PC-9 (cell line): ENCODE results near the gene LRIG1.

Experiments used
- EZH2 ChIP-seq: fragments of 200-600 bp; sonication (generic); IDR thresholded peaks from 2 replicates; pipeline ENCODE4 v1.8.0; 2017; ENCODE audit warnings: antibody characterized with exemption, low read depth
- TF ChIP-seq, protein P1 (sequence below): fragments of 200-600 bp; sonication (generic); conservative IDR thresholded peaks from 2 replicates; pipeline ENCODE4 v1.6.1; 2017; ENCODE audit warnings: mixed run types, antibody characterized with exemption, mild to moderate bottlenecking, moderate library complexity

DNA sequence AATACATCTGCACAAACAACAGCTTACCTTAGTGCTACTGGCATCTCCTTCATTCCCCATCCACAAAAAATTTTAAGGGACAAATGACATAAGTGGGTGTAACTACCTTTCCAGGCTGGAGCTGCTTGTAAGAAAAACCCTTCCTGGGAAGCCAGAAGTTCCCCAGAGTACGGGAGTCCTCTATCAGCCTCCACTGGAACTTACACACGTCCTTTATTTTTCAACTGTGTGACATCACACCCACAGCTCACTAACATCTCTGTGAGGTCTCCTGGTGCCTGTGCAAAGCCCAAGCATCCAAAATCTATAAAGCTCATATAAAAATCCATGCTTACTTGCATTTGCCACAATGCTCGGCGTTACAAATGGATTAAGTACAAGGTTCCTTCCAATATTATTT, 27.6 kb downstream of the LRIG1 start:
- TF ChIP-seq, protein P1, sequence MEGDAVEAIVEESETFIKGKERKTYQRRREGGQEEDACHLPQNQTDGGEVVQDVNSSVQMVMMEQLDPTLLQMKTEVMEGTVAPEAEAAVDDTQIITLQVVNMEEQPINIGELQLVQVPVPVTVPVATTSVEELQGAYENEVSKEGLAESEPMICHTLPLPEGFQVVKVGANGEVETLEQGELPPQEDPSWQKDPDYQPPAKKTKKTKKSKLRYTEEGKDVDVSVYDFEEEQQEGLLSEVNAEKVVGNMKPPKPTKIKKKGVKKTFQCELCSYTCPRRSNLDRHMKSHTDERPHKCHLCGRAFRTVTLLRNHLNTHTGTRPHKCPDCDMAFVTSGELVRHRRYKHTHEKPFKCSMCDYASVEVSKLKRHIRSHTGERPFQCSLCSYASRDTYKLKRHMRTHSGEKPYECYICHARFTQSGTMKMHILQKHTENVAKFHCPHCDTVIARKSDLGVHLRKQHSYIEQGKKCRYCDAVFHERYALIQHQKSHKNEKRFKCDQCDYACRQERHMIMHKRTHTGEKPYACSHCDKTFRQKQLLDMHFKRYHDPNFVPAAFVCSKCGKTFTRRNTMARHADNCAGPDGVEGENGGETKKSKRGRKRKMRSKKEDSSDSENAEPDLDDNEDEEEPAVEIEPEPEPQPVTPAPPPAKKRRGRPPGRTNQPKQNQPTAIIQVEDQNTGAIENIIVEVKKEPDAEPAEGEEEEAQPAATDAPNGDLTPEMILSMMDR = no peak
- TF ChIP-seq EZH2 = no peak
